AG09319 (cell line): Measurements from ENCODE around the gene POU6F1.

Experiments used
- DNase-seq: peaks from one replicate; pipeline ENCODE4 v3.0.0-alpha.2; 2010; ENCODE audit warnings: low read depth; ENCODE audit errors: extremely low read depth
- TF ChIP-seq, protein P1 (sequence below): IDR thresholded peaks from 2 replicates; pipeline ENCODE4 v1.5.1; 2011; ENCODE audit warnings: low read depth, mild to moderate bottlenecking, inconsistent platforms, low read length, moderate library complexity

Gene POU6F1

DNA sequence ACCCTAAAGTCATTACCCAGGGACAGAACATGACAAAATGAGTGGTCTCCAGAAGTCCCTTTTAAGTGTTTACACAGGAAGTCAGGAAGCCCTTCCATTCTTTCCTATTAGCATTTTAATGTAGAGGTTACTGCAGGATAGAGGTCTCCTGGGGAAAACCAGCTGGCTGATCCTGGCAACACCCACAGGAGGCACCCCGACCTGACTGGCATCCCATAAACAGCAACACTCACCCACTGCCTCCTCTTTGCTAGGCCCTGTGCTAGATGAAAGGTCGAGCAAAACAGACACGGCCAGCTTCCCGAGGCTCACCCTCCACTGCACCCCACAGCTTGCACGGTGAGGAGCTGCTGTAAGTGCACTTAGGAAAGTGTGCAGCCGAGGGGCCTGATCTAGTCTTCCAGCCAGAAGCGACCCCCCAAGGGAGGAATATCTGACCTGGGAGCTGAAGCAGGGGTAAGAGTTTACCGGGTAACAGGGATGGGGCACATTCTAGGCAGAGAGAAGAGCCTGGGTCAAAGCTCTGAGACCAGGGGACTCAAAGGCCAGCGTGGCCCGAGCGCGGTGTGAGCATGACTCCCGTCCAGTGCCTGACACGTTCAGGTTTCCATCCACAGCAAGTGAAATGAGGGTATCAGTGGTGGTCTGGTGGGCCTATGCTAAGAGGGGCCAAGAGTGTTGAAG lies 29.8 kb upstream of the POU6F1 start:
- no peak for DNase-seq
- TF ChIP-seq, protein P1, sequence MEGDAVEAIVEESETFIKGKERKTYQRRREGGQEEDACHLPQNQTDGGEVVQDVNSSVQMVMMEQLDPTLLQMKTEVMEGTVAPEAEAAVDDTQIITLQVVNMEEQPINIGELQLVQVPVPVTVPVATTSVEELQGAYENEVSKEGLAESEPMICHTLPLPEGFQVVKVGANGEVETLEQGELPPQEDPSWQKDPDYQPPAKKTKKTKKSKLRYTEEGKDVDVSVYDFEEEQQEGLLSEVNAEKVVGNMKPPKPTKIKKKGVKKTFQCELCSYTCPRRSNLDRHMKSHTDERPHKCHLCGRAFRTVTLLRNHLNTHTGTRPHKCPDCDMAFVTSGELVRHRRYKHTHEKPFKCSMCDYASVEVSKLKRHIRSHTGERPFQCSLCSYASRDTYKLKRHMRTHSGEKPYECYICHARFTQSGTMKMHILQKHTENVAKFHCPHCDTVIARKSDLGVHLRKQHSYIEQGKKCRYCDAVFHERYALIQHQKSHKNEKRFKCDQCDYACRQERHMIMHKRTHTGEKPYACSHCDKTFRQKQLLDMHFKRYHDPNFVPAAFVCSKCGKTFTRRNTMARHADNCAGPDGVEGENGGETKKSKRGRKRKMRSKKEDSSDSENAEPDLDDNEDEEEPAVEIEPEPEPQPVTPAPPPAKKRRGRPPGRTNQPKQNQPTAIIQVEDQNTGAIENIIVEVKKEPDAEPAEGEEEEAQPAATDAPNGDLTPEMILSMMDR, result no peak

DNA sequence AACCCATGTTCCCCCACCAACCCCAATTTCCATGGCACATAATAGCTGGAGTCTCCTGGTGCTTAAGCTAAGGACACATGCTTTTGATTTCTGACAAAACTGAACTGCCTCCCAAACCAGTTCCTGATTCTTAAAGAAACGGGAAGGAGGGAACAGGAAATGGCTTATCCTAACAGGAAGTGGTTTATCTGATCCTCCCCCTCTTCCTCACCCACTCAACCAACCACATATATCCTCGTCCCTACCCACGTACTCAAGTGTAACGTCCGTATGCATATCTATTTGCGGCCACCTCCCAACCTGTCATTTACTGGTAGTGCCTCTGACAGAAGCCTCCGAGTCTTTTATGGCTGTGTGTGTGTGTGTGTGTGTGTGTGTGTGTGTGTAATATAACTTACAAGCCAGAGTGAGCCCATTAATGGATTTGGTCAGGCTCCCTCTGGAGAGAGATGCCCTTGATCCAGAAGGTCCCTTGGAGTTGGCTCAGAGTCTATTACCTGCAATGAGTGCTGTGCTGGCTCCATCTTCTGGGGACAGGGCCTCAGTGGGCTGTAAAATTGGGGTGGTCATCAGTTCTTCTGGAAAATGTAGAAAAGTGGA lies 28.5 kb upstream of the POU6F1 start:
- DNase-seq, result no peak
- TF ChIP-seq, protein P1, result no peak; the same call in none of the 2 replicates

DNA sequence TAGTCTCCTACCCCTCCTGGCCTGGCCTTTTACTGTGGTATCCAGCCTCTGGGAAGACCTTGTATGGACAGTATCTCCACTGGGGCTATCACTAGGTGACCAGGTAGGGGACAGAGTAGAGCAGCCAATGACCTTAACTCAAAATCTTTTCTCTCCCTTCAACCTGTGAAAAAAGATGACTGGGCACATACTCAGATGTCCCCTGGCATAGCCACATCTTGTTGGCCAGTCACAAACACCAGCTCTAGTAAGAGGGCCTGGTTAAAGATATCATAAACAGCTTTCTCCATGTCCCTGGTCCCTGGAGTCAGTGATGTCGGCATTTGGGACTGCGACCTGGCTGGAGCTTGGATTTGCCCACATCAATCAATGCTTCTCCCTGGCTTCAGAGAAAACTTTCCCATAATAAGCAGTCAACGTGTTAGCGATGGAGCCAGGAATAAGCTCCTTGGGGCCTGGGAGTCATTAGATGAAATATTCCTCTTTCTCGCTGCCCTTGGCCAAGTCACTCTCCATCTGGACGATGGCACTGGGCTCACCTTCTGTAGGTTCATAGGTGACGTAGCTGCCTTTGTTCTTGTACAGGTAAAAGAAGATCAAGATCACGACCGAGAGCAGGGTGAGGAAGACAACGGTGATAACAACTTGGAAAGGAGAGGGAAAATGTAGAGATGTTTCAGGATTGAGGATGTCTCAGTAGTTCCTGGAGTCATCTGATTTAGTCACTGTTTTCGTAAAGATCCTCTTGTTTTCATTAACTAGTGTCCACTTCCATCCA lies 27.8 kb upstream of the POU6F1 start:
- DNase-seq, result no peak
- TF ChIP-seq, protein P1, result no peak

DNA sequence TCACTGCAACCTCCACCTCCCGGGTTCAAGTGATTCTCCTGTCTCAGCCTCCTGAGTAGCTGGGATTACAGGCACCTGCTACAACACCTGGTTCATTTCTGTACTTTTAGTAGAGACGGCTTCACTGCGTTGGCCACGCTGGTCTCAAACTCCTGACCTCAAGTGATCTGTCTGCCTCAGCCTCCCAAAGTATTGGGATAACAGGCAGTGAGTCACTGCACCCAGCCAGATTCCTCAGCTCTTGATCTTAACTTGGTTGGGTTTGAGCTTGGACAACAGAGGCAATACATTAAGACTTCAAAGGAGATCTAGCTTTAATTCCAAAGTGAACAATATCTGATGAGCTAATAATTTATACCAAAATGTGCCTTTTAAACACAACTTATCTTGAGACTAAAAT lies 26.4 kb upstream of the POU6F1 start:
- no peak for DNase-seq
- TF ChIP-seq, protein P1, result no peak

DNA sequence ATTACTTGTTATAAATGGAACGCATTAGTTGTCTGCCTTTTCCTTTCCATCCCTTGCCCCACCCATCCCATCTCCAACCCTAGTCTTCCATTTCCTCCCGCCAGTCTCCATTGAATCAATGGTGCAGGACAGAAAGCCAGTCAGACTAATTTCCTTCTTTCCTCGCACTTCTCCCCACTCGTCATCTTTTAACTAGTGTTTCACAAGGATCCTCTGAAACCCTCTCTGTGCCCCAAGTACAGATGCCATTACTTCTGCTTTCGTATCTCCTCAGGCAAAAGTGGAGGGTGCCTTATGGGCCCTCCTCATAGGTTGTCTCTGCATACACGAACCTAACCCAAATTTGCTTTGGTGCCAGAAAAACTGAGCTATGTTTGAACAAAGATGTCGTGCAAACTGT lies 25.0 kb upstream of the POU6F1 start:
- TF ChIP-seq, protein P1, result no peak
- no peak for DNase-seq

DNA sequence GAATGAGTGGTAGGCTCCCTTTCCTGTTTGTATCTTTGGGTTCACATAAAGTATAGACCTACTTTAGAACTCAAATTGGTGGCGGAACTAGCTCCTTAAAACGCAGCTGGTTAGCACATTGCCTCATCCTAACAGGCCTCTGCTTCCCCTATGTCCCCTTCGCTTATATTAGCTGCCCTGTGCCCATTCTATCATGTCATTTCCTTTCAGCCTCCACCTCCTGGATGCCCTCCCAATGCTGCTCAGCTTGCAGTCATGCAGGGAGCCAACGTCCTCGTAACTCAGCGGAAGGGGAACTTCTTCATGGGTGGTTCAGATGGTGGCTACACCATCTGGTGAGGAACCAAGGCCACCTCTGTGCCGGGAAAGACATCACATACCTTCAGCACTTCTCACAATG lies 24.3 kb upstream of the POU6F1 start:
- no peak for DNase-seq
- TF ChIP-seq, protein P1, result no peak

DNA sequence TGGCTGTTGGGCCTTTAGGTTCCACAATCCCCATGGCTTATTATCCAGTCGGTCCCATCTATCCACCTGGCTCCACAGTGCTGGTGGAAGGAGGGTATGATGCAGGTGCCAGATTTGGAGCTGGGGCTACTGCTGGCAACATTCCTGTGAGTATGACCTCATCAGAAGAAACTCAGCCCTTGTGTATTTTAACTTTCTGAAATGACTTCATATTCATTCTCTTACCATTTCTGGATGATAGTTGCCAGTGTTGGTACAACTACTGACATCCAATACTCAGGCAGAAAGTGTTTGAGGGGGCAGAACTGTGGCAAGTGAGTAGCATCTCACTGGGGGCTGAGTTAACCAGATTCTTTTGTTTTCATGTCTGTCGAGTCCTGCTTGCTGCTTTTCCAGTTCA lies 23.1 kb upstream of the POU6F1 start:
- TF ChIP-seq, protein P1, result no peak
- DNase-seq, result no peak
